Measurements from ENCODE around the gene TKFC. TPM values are rescaled to one million over a fixed set of nuclear protein-coding genes. Genes with fewer than 3 reads are reported as not detected.
A peak's percentile ranks its signal among the peaks of the same experiment; 100 is the strongest.

Gene TKFC
- total RNA-seq, 2 experiments from 2014 or later = 79.1 to 86.3 TPM

DNA sequence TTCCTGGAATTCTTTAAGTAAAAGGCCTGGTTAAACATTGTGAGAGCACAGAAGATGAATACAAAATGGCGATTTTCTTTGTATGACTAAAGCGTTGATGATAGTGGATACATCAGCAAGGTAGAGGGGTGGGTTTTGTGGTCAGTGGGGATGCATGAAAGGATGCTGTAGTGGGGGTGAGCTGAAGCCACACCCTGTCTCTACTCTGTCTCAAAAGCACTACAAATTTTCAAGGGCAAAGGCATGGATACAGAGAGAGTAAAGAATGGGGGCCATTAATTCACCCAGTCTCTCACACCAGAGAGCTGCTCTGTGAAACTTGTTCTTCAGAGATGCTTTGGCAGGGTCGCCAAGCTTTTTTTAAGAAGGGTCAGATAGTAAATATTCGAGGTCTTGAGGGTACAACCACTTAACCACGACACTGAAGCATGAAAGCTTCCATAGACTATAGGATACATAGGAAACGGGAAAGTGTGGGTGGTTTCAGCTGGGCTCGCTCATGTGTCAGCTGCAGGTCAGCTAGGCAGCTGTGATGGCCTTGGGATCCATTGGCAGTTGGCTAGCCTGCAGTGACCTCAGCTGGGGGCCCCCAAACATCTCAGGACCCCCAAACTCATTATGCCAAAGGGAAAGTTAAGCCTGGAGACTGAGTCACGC is 37.4 kb downstream of the TKFC start:
- intact Hi-C loops (cut with micrococcal nuclease) = no loop called here
- TF ChIP-seq, protein P1, sequence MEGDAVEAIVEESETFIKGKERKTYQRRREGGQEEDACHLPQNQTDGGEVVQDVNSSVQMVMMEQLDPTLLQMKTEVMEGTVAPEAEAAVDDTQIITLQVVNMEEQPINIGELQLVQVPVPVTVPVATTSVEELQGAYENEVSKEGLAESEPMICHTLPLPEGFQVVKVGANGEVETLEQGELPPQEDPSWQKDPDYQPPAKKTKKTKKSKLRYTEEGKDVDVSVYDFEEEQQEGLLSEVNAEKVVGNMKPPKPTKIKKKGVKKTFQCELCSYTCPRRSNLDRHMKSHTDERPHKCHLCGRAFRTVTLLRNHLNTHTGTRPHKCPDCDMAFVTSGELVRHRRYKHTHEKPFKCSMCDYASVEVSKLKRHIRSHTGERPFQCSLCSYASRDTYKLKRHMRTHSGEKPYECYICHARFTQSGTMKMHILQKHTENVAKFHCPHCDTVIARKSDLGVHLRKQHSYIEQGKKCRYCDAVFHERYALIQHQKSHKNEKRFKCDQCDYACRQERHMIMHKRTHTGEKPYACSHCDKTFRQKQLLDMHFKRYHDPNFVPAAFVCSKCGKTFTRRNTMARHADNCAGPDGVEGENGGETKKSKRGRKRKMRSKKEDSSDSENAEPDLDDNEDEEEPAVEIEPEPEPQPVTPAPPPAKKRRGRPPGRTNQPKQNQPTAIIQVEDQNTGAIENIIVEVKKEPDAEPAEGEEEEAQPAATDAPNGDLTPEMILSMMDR (IDR thresholded peaks at IDR 0.05) = no peak
- H3K4me1 Mint-ChIP-seq (ENCODE audit: low read depth) = peaks cover 15% of the 10 kb centered on the region
- POLR2A ChIA-PET = interaction anchor here (1.2 to 3.2 kb wide), 5 partner anchors 8 to 37 kb away, joined by 3 to 13 read pairs (median 4); partner anchors contain the start of genes CYB561A3, TKFC and TMEM138
- H3K4me3 Mint-ChIP-seq = no peak overlapping the region
- peaks cover 2% of the 10 kb centered on the region for H3K9me3 Mint-ChIP-seq
- DNase-seq = peak; percentile 33
- peak overlapping the region; percentile 63 for H3K27ac Mint-ChIP-seq
- H3K27me3 Mint-ChIP-seq = no peaks in the 10 kb centered on the region
- peak; percentile 77 for ATAC-seq
- CTCF ChIA-PET = interaction anchor here (1.6 to 2.7 kb wide), 3 partner anchors 8 to 34 kb away, joined by 5 to 24 read pairs (median 18); partner anchors contain the start of gene TMEM138
- peaks cover 54% of the 10 kb centered on the region for H3K36me3 Mint-ChIP-seq (ENCODE audit: low read depth)

DNA sequence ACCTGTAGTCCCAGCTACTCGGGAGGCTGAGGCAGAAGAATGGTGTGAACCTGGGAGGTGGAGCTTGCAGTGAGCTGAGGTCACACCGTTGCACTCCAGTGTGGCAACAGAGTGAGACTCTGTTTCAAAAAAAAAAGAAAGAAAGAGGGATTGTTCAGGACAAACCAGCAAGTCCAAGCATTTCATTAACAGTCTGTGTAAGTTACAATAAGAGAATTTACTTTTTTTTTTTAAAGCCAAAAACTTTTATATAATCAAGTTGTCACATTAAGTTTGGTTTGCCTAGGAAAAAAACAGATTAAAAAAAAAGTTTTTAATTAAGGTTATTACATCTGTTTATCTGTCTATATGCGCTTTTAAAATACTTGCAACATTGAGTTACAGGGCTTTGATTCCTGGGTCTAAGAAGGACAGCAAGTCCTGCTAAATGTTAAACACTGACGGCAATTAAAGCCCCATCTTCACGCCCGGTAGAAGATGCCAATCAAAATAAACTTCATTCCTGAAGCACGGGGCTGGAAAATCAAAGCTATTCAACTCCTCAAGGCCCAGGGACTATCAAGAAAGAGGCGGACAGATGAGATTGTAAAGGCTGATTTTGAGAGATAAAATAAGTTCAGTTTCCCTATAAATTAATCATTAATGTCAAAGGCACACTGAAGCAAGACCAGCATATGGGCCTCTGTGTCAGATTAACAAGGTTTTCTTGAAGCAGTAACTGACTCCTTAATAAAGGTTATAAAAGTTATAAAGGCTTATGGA is 39.8 kb downstream of the TKFC start:
- peaks cover 51% of the 10 kb centered on the region for H3K36me3 Mint-ChIP-seq (ENCODE audit: low read depth)
- no peak overlapping the region for H3K27ac Mint-ChIP-seq

DNA sequence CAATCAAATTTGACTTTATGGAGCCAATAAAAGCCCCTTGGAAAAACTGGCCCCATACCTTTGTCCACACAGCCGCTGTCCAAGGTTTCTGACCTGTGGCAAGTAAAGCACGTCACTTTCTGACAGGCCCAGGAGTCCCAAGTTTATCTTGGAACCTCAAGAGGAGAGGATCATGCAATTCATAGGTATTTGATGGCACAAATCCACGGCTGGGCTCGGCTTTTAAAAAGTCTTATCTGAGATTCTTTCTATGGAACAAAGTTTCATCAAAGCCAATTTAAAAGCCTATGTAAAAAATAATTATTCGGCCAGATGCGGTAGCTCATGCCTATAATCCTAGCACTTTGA is 42.7 kb downstream of the TKFC start:
- H3K27me3 Mint-ChIP-seq = no peaks in the 10 kb centered on the region
- TF ChIP-seq, protein P1 (IDR thresholded peaks at IDR 0.05) = no peak
- no peak for ATAC-seq
- DNase-seq = no peak
- no peak overlapping the region for H3K27ac Mint-ChIP-seq
- H3K9me3 Mint-ChIP-seq = peaks cover 2% of the 10 kb centered on the region
- POLR2A ChIA-PET = interaction anchor here (1.2 kb wide), 2 partner anchors 10 to 17 kb away, joined by 4 read pairs; no protein-coding TSS in a partner anchor
- no peaks in the 10 kb centered on the region for H3K4me1 Mint-ChIP-seq (ENCODE audit: low read depth)
- CTCF ChIA-PET = interaction anchor here (1.4 to 4.0 kb wide), 3 partner anchors 9 to 17 kb away, joined by 6 to 25 read pairs (median 12); partner anchors contain the start of gene TMEM216
- H3K4me3 Mint-ChIP-seq = no peak overlapping the region
- peaks cover 28% of the 10 kb centered on the region for H3K36me3 Mint-ChIP-seq (ENCODE audit: low read depth)
- intact Hi-C loops (cut with micrococcal nuclease) = no loop called here

More for the DNA sequence above, 39.8 kb downstream of the TKFC start:
- CTCF ChIA-PET = interaction anchor here (4.0 kb wide), 1 partner anchor 13 kb away, joined by 25 read pairs; no protein-coding TSS in a partner anchor
- DNase-seq (no peak), ATAC-seq (no peak)
- Mint-ChIP-seq H3K9me3 (peaks cover 2% of the 10 kb centered on the region), H3K4me3 (no peak overlapping the region), H3K27me3 (no peaks in the 10 kb centered on the region), H3K4me1 (ENCODE audit: low read depth) (peaks cover 15% of the 10 kb centered on the region)
- intact Hi-C loops (cut with micrococcal nuclease) = no loop called here
- TF ChIP-seq, protein P1 (IDR thresholded peaks at IDR 0.05) = no peak
- POLR2A ChIA-PET = interaction anchor here (1.2 kb wide), 1 partner anchor 29 kb away, joined by 3 read pairs; no protein-coding TSS in a partner anchor

DNA sequence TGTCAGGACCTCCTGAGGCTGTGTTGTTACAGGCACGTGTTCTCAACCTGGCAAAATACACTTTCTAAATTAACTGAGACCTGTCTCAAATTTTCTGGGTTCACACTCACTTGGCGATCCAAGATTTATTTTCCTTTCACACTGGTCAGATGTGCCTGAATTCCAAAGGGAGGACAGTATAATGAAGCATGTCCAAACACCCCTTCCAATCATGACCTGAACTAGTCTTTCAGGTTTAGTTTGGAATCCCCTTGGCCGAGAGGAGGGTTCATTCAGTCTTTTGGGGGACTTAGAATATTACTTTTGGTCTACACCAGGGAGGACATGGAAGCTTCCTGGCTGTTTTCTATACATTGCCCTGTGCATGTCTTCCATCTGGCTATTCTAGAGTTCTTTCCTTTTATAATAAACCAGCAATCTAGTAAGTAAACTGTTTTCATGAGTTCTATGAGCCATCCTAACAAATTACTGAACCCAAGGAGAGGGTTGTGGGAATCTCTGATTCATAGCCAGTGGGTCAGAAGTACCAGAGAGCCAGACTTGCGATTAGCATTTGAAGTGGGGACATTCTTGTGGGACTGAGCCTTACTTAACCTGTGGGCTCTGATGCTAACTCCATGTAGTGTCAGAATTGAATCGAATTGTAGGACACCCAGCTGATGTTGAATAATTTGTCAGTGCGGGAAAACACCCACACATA is 44.6 kb downstream of the TKFC start:
- no peak overlapping the region for H3K4me3 Mint-ChIP-seq
- ATAC-seq (no peak), DNase-seq (no peak)
- no peak overlapping the region for H3K27ac Mint-ChIP-seq
- H3K36me3 Mint-ChIP-seq (ENCODE audit: low read depth) = peaks cover 19% of the 10 kb centered on the region
- POLR2A ChIA-PET = interaction anchor here (1.3 to 1.4 kb wide), 2 partner anchors 15 to 25 kb away, joined by 3 read pairs; partner anchors contain the start of gene TMEM216
- TF ChIP-seq, protein P1 (IDR thresholded peaks at IDR 0.05) = no peak
- H3K27me3 Mint-ChIP-seq = no peaks in the 10 kb centered on the region
- intact Hi-C loops (cut with micrococcal nuclease) = no loop called here
- CTCF ChIA-PET = interaction anchor here (1.6 to 1.9 kb wide), 2 partner anchors 8 to 41 kb away, joined by 9 to 12 read pairs; no protein-coding TSS in a partner anchor
- H3K9me3 Mint-ChIP-seq = peaks cover 2% of the 10 kb centered on the region
- no peaks in the 10 kb centered on the region for H3K4me1 Mint-ChIP-seq (ENCODE audit: low read depth)

All from activated CD8-positive, alpha-beta T cell treated with anti-CD3 and anti-CD28 coated beads for 36 hours (primary cell).